Measurements from ENCODE around the gene INSIG1.
A peak's percentile ranks its signal among the peaks of the same experiment; 100 is the strongest.

The INSIG1 gene

GRCh38 chr7:155297517-155298287 lies at the start of gene INSIG1:
Gene INSIG1 (plus strand): TSS chr7:155297878. CDS start chr7:155298286, 408 bp downstream.
- Histone ChIP-seq H3K36me3 (ENCODE audit: insufficient read depth, low read length) (peaks cover 33% of the 10 kb centered on the region), H3K9me3 (ENCODE audit: insufficient read depth, low read depth, low read length) (no peaks in the 10 kb centered on the region), H3K27me3 (ENCODE audit: insufficient read depth, low read length, poor library complexity, severe bottlenecking) (peaks cover 8% of the 10 kb centered on the region), H3K4me2 (ENCODE audit: low read depth, low read length, poor library complexity, severe bottlenecking) (peak within 1 kb of the TSS; percentile 96), H3K9me2 (replicated peaks; ENCODE audit: low read depth, low read length) (no peaks in the 10 kb centered on the region), H3K9ac (ENCODE audit: low read depth, low read length, poor library complexity, severe bottlenecking) (peak within 1 kb of the TSS; percentile 100), H3K79me2 (ENCODE audit: insufficient read depth, low read length) (peaks cover 78% of the 10 kb centered on the region), H2AFZ (ENCODE audit: low read length) (no peak within 1 kb of the TSS), H3K4me3 (ENCODE audit: low read length, poor library complexity, severe bottlenecking) (peak within 1 kb of the TSS; percentile 84), H4K20me1 (ENCODE audit: insufficient read depth, low read length, poor library complexity, severe bottlenecking) (peaks cover 48% of the 10 kb centered on the region), H3K4me1 (ENCODE audit: insufficient read depth, low read length, poor library complexity, severe bottlenecking) (peaks cover 64% of the 10 kb centered on the region), H3F3A (ENCODE audit: low read depth) (no peaks in the 10 kb centered on the region; the same call in none of the 2 replicates)
- TF ChIP-seq EZH2phosphoT487 (IDR thresholded peaks at IDR 0.05; ENCODE audit: borderline replicate concordance): no peak
- TF ChIP-seq CTCF (conservative IDR thresholded peaks at IDR 0.05; ENCODE audit: low read length): no peak

- no peaks in the 10 kb centered on the region for H3K9me3 ChIP-seq (ENCODE audit: insufficient read depth, low read depth, low read length)
- no peaks in the 10 kb centered on the region for H3K27me3 ChIP-seq (ENCODE audit: insufficient read depth, low read length, poor library complexity, severe bottlenecking)
- H3K4me2 ChIP-seq (ENCODE audit: low read depth, low read length, poor library complexity, severe bottlenecking): no peak overlapping the region
- H3K79me2 ChIP-seq (ENCODE audit: insufficient read depth, low read length): no peaks in the 10 kb centered on the region
- no peaks in the 10 kb centered on the region for H3F3A ChIP-seq (ENCODE audit: low read depth)
- no peak overlapping the region for H3K4me3 ChIP-seq (ENCODE audit: low read length, poor library complexity, severe bottlenecking)
- no peaks in the 10 kb centered on the region for H4K20me1 ChIP-seq (ENCODE audit: insufficient read depth, low read length, poor library complexity, severe bottlenecking)
- TF ChIP-seq CTCF (conservative IDR thresholded peaks at IDR 0.05; ENCODE audit: low read length): no peak
- no peak for TF ChIP-seq EZH2phosphoT487 (IDR thresholded peaks at IDR 0.05; ENCODE audit: borderline replicate concordance)
- no peaks in the 10 kb centered on the region for H3K36me3 ChIP-seq (ENCODE audit: insufficient read depth, low read length)
- H3K9ac ChIP-seq (ENCODE audit: low read depth, low read length, poor library complexity, severe bottlenecking): no peak overlapping the region
- H3K4me1 ChIP-seq (ENCODE audit: insufficient read depth, low read length, poor library complexity, severe bottlenecking): no peaks in the 10 kb centered on the region
- no peaks in the 10 kb centered on the region for H3K9me2 ChIP-seq (replicated peaks; ENCODE audit: low read depth, low read length)
- H2AFZ ChIP-seq (ENCODE audit: low read length): no peak overlapping the region
Measured at GRCh38 chr7:155248366-155248756, 49.3 kb upstream of the INSIG1 start.

- H3K27me3 ChIP-seq (ENCODE audit: insufficient read depth, low read length, poor library complexity, severe bottlenecking): no peaks in the 10 kb centered on the region
- H3K79me2 ChIP-seq (ENCODE audit: insufficient read depth, low read length): no peaks in the 10 kb centered on the region
- no peak overlapping the region for H3K4me2 ChIP-seq (ENCODE audit: low read depth, low read length, poor library complexity, severe bottlenecking)
- no peaks in the 10 kb centered on the region for H4K20me1 ChIP-seq (ENCODE audit: insufficient read depth, low read length, poor library complexity, severe bottlenecking)
- TF ChIP-seq EZH2phosphoT487 (IDR thresholded peaks at IDR 0.05; ENCODE audit: borderline replicate concordance) (no peak), CTCF (conservative IDR thresholded peaks at IDR 0.05; ENCODE audit: low read length) (no peak)
- no peaks in the 10 kb centered on the region for H3K9me3 ChIP-seq (ENCODE audit: insufficient read depth, low read depth, low read length)
- no peak overlapping the region for H2AFZ ChIP-seq (ENCODE audit: low read length)
- no peak overlapping the region for H3K9ac ChIP-seq (ENCODE audit: low read depth, low read length, poor library complexity, severe bottlenecking)
- H3K36me3 ChIP-seq (ENCODE audit: insufficient read depth, low read length): no peaks in the 10 kb centered on the region
- H3K4me1 ChIP-seq (ENCODE audit: insufficient read depth, low read length, poor library complexity, severe bottlenecking): no peaks in the 10 kb centered on the region
- no peak overlapping the region for H3K4me3 ChIP-seq (ENCODE audit: low read length, poor library complexity, severe bottlenecking)
- H3F3A ChIP-seq (ENCODE audit: low read depth): no peaks in the 10 kb centered on the region
- H3K9me2 ChIP-seq (replicated peaks; ENCODE audit: low read depth, low read length): no peaks in the 10 kb centered on the region
Measured at GRCh38 chr7:155251831-155252230, 45.8 kb upstream of the INSIG1 start.

Data from Loucy (cell line).